ENCODE measurements around the gene DYNC2H1. TPM values are rescaled to one million over a fixed set of nuclear protein-coding genes. Genes with fewer than 3 reads are reported as not detected.

Gene DYNC2H1
- total and polyA plus RNA-seq, 7 donors, result 0.79 to 2.3 (median 1.3) TPM

- Histone ChIP-seq H3K27ac (no peak overlapping the region), H3K4me1 (no peaks in the 10 kb centered on the region), H3K9me3 (no peaks in the 10 kb centered on the region), H3K27me3 (ENCODE audit: insufficient read depth in 3 of 3, low read length in 2 of 3) (no peaks in the 10 kb centered on the region), H3K36me3 (ENCODE audit: insufficient read depth in 1 of 2, low read depth in 1 of 2) (no peaks in the 10 kb centered on the region), H3K4me3 (no peak overlapping the region)
- WGBS, 3 donors, result 84 to 93% (median 86%) methylated on average over 6 of the region's 6 CpGs
- ATAC-seq, result no peak
- no peak for TF ChIP-seq CTCF (IDR thresholded peaks at IDR 0.05)
- intact Hi-C loops (cut with DNase I), result no loop called here
- DNase-seq, result no peak
Measured at GRCh38 chr11:103241574-103241973, 132.3 kb downstream of the DYNC2H1 start.

GRCh38 chr11:103254123-103254522 lies 144.9 kb downstream of the DYNC2H1 start:
- Histone ChIP-seq H3K36me3 (ENCODE audit: insufficient read depth in 1 of 2, low read depth in 1 of 2) (no peaks in the 10 kb centered on the region), H3K9me3 (no peaks in the 10 kb centered on the region), H3K27me3 (ENCODE audit: insufficient read depth in 3 of 3, low read length in 2 of 3) (no peaks in the 10 kb centered on the region), H3K4me1 (no peaks in the 10 kb centered on the region), H3K27ac (no peak overlapping the region), H3K4me3 (no peak overlapping the region)
- DNase-seq (no peak), ATAC-seq (no peak)
- TF ChIP-seq CTCF (IDR thresholded peaks at IDR 0.05), result no peak
- intact Hi-C loops (cut with DNase I), result no loop called here

- Histone ChIP-seq H3K27ac (no peak overlapping the region), H3K9me3 (no peaks in the 10 kb centered on the region), H3K4me3 (no peak overlapping the region), H3K36me3 (ENCODE audit: insufficient read depth in 1 of 2, low read depth in 1 of 2) (no peaks in the 10 kb centered on the region), H3K4me1 (no peaks in the 10 kb centered on the region), H3K27me3 (ENCODE audit: insufficient read depth in 3 of 3, low read length in 2 of 3) (no peaks in the 10 kb centered on the region)
- no peak for DNase-seq
- no peak for ATAC-seq
- WGBS, 3 donors, result 63 to 78% (median 77%) methylated on average over 4 of the region's 4 CpGs
- intact Hi-C loops (cut with DNase I), result no loop called here
- peak; percentile 9 for TF ChIP-seq CTCF (IDR thresholded peaks at IDR 0.05)
Measured at GRCh38 chr11:103257360-103257759, 148.1 kb downstream of the DYNC2H1 start.

GRCh38 chr11:103266167-103266831 lies 157.1 kb downstream of the DYNC2H1 start:
- H3K27ac ChIP-seq, result no peak overlapping the region
- H3K4me3 ChIP-seq, result no peak overlapping the region
- no peak for ATAC-seq
- H3K9me3 ChIP-seq, result no peaks in the 10 kb centered on the region
- no peaks in the 10 kb centered on the region for H3K36me3 ChIP-seq (ENCODE audit: insufficient read depth in 1 of 2, low read depth in 1 of 2)
- no peaks in the 10 kb centered on the region for H3K27me3 ChIP-seq (ENCODE audit: insufficient read depth in 3 of 3, low read length in 2 of 3)
- TF ChIP-seq CTCF (IDR thresholded peaks at IDR 0.05), result no peak
- no peak for DNase-seq
- intact Hi-C loops (cut with DNase I), result no loop called here
- WGBS, 3 donors, result 89 to 93% (median 93%) methylated on average over 9 of the region's 9 CpGs
- H3K4me1 ChIP-seq, result no peaks in the 10 kb centered on the region

- Histone ChIP-seq H3K27ac (no peak overlapping the region), H3K9me3 (no peaks in the 10 kb centered on the region), H3K4me1 (no peaks in the 10 kb centered on the region), H3K36me3 (ENCODE audit: insufficient read depth in 1 of 2, low read depth in 1 of 2) (no peaks in the 10 kb centered on the region), H3K4me3 (no peak overlapping the region), H3K27me3 (ENCODE audit: insufficient read depth in 3 of 3, low read length in 2 of 3) (no peaks in the 10 kb centered on the region)
- DNase-seq (no peak), ATAC-seq (no peak)
- no peak for TF ChIP-seq CTCF (IDR thresholded peaks at IDR 0.05)
- intact Hi-C loops (cut with DNase I), result no loop called here
- WGBS, 3 donors, result 98 to 100% (median 100%) methylated on average over 2 of the region's 2 CpGs
Measured at GRCh38 chr11:103272876-103273275, 163.7 kb downstream of the DYNC2H1 start.

All from psoas muscle (tissue), 8 donors.